ENCODE results near the gene HDDC2.

DNA sequence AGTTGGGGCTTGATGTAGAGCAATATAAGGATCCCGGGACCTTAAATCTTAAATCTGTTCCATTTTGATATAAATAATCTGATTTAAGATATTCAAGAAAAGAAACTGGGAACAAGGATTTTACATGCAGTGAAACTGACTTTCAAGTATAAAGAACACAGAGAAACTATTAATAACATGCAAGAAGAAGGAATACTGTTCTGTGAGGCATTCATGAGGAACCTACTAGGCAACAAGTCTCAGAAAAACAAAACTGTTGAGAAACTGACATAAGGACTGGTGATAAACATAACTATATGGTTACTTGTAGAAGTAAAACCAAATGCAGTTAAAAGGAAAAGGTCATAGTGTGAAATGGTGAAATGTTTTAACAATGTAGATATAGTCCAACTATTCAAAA, 15.8 kb downstream of the HDDC2 start:
- TF ChIP-seq FOXA1 (IDR thresholded peaks at IDR 0.05) = no peak
- TF ChIP-seq FOXM1 (IDR thresholded peaks at IDR 0.05; ENCODE audit: borderline replicate concordance) = no peak
- TF ChIP-seq SP1 (IDR thresholded peaks at IDR 0.05) = no peak
- TF ChIP-seq CTBP1 (IDR thresholded peaks at IDR 0.05; ENCODE audit: borderline replicate concordance) = no peak
- no peak for TF ChIP-seq ELF4 (IDR thresholded peaks at IDR 0.05)
- no peak for TF ChIP-seq ZNF384 (IDR thresholded peaks at IDR 0.05)
- TF ChIP-seq ARNT (IDR thresholded peaks at IDR 0.05) = no peak
- TF ChIP-seq PKNOX1 (IDR thresholded peaks at IDR 0.05) = no peak
- no peak for TF ChIP-seq SUZ12 (IDR thresholded peaks at IDR 0.05)
- TF ChIP-seq L3MBTL2 (conservative IDR thresholded peaks at IDR 0.05) = no peak
- TF ChIP-seq BHLHE40 (IDR thresholded peaks at IDR 0.05; ENCODE audit: borderline replicate concordance) = no peak
- no peak for TF ChIP-seq FOXK2 (IDR thresholded peaks at IDR 0.05)
- TF ChIP-seq TARDBP (IDR thresholded peaks at IDR 0.05) = no peak
- TF ChIP-seq HDGF (IDR thresholded peaks at IDR 0.05; ENCODE audit: borderline replicate concordance) = no peak
